Liver (tissue), 9 donors: ENCODE results near the gene AREL1. TPM values are rescaled to one million over a fixed set of nuclear protein-coding genes. Genes with fewer than 3 reads are reported as not detected.

Experiments
- DNase-seq: peaks from one replicate; pipeline ENCODE4 v3.0.0-alpha.2; 2017; ENCODE audit warnings: low spot score
- H3K27ac ChIP-seq, 2 donors: one replicate each; pipeline ENCODE4 v1.7.0; 2013; ENCODE audit warnings: inconsistent platforms in 2 of 2, low read length in 2 of 2, control low read depth in 1 of 2, low read depth in 1 of 2, mild to moderate bottlenecking in 1 of 2
- H3K27me3 ChIP-seq, 4 donors: one replicate each; pipeline versions ENCODE4 v1.6.1 to v1.7.0; 2013; ENCODE audit warnings: low read length in 3 of 4, inconsistent platforms in 1 of 4, mild to moderate bottlenecking in 1 of 4, moderate library complexity in 1 of 4; ENCODE audit not compliant: control insufficient read depth in 4 of 4, insufficient read depth in 4 of 4
- H3K36me3 ChIP-seq, 4 donors: one replicate each; pipeline versions ENCODE4 v1.6.1 to v1.7.0; 2013; ENCODE audit warnings: low read length in 3 of 4, mild to moderate bottlenecking in 3 of 4, low read depth in 1 of 4, moderate library complexity in 1 of 4; ENCODE audit not compliant: control insufficient read depth in 4 of 4, insufficient read depth in 3 of 4
- H3K4me1 ChIP-seq, 4 donors: one replicate each; pipeline versions ENCODE4 v1.6.1 to v1.7.0; 2013; ENCODE audit warnings: low read length in 3 of 4, mild to moderate bottlenecking in 3 of 4, moderate library complexity in 1 of 4; ENCODE audit not compliant: control insufficient read depth in 4 of 4, insufficient read depth in 4 of 4
- H3K4me3 ChIP-seq, 3 donors: one replicate each; pipeline versions ENCODE4 v1.6.1 to v1.7.0; 2013; ENCODE audit warnings: low read length in 3 of 3, control low read depth in 1 of 3, low read depth in 1 of 3, mild to moderate bottlenecking in 1 of 3
- H3K9ac ChIP-seq, 2 donors: one replicate each; pipeline ENCODE4 v1.7.0; 2013; ENCODE audit warnings: low read length in 2 of 2, mild to moderate bottlenecking in 2 of 2, moderate library complexity in 2 of 2, control low read depth in 1 of 2, low read depth in 1 of 2
- H3K9me3 ChIP-seq, 4 donors: one replicate each; pipeline versions ENCODE4 v1.6.1 to v1.7.0; 2013; ENCODE audit warnings: low read length in 3 of 4; ENCODE audit not compliant: control insufficient read depth in 4 of 4
- EGR1 ChIP-seq, 2 donors: IDR thresholded peaks; 2 replicates each; pipeline ENCODE4 v1.6.1; 2016 to 2018; ENCODE audit warnings: antibody characterized with exemption in 2 of 2, low read depth in 2 of 2
- FOXA1 ChIP-seq: IDR thresholded peaks from 2 replicates; pipeline ENCODE4 v1.6.1; 2016; ENCODE audit warnings: antibody characterized with exemption
- FOXA2 ChIP-seq: IDR thresholded peaks from 2 replicates; pipeline ENCODE4 v1.6.1; 2016; ENCODE audit warnings: antibody characterized with exemption
- GABPA ChIP-seq, 2 donors: IDR thresholded peaks in 1 of 2; conservative IDR thresholded peaks in 1 of 2; 2 replicates each; pipeline ENCODE4 v1.6.1; 2016; ENCODE audit warnings: antibody characterized with exemption in 2 of 2, mild to moderate bottlenecking in 1 of 2, moderate library complexity in 1 of 2
- HNF4A ChIP-seq, 2 donors: conservative IDR thresholded peaks; 2 replicates each; pipeline ENCODE4 v1.6.1; 2016; ENCODE audit warnings: antibody characterized with exemption in 2 of 2, mild to moderate bottlenecking in 2 of 2
- JUND ChIP-seq, 2 donors: IDR thresholded peaks; 2 replicates each; pipeline ENCODE4 v1.6.1; 2016; ENCODE audit warnings: antibody characterized with exemption in 2 of 2
- MAX ChIP-seq: IDR thresholded peaks from 2 replicates; pipeline ENCODE4 v1.6.1; 2016; ENCODE audit warnings: antibody characterized with exemption
- RAD21 ChIP-seq, 2 donors: IDR thresholded peaks; 2 replicates each; pipeline ENCODE4 v1.6.1; 2016; ENCODE audit warnings: antibody characterized with exemption in 2 of 2, mild to moderate bottlenecking in 2 of 2
- REST ChIP-seq: IDR thresholded peaks from 2 replicates; pipeline ENCODE4 v1.6.1; 2016; ENCODE audit warnings: antibody characterized with exemption, mild to moderate bottlenecking
- RXRA ChIP-seq, 2 donors: IDR thresholded peaks; 2 replicates each; pipeline ENCODE4 v1.6.1; 2017 to 2018; ENCODE audit warnings: antibody characterized with exemption in 2 of 2, mild to moderate bottlenecking in 1 of 2
- WGBS: extraction: QIAGEN DNeasy Blood & Tissue Kit; methylation state at CpG from one replicate; pipeline ENCODE4 v1.1.7; 2013; 5-methylcytosine and 5-hydroxymethylcytosine counted together
- polyA plus RNA-seq, 2 donors: library from polyadenylated mRNA; stranded (reverse) in 1 of 2; unstranded in 1 of 2; fragments of 200-250 nt in 1 of 2; fragments of >200 nt in 1 of 2; fragmentation: Nextera tagmentation in 1 of 2; extraction: Ambion mirVana in 1 of 2; gene quantifications; one replicate each; pipeline versions ENCODE4 v1.2.1 to v1.2.3, GENCODE V29; 2013 to 2015
- total RNA-seq, 2 donors: library from RNA; depleted of rRNA; stranded (reverse); fragments of >200 nt; gene quantifications; one replicate each; pipeline ENCODE4 v1.2.3, GENCODE V29; 2014
- TF ChIP-seq, protein P1 (sequence below): fragments of 150-350 bp; IDR thresholded peaks from 2 replicates; pipeline ENCODE4 v1.5.1; 2017; ENCODE audit warnings: improper control_type of control experiment, low read depth, low read length; ENCODE audit not compliant: missing input control
- TF ChIP-seq, protein P2 (sequence below): IDR thresholded peaks from 2 replicates; pipeline ENCODE4 v1.6.1; 2016; ENCODE audit warnings: antibody characterized with exemption
- TF ChIP-seq, protein P3 (sequence below): IDR thresholded peaks from 2 replicates; pipeline ENCODE4 v1.6.1; 2016; ENCODE audit warnings: antibody characterized with exemption
- donor health status: healthy.
- donor health status: healthy.
- donor health status: healthy.
- donor health status: healthy.
- donor health status: healthy.

The AREL1 gene
- total and polyA plus RNA-seq, 4 donors: 5.6 to 26.6 (median 13.2) TPM

DNA sequence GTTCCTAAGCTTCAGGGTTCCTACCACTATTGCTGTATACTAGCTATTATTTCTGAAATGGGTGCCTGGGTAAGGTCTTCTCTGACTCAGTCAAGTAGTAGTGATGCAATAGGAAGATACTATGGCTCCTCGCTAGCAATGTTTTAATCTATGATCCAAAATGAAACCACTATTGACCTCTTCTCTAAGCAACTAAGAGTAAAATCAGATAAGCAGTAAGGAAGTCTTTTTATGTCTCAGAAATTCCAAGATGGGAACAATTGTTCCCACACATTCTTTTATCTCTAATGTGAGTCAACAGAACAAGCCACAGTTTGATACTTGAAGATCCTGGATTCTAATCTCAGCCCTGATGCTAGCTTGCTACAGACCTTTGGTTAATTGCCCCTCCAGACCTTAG is 45.1 kb downstream of the AREL1 start (continued):
- TF ChIP-seq GABPA (IDR thresholded peaks at IDR 0.05 in 1 of 2, conservative IDR thresholded peaks at IDR 0.05 in 1 of 2): no peak

GRCh38 chr14:74664717-74665116 is 48.2 kb downstream of the AREL1 start:
- no peaks in the 10 kb centered on the region for H3K27me3 ChIP-seq
- no peak for DNase-seq
- no peaks in the 10 kb centered on the region for H3K4me1 ChIP-seq
- no peak overlapping the region for H3K27ac ChIP-seq
- no peaks in the 10 kb centered on the region for H3K9me3 ChIP-seq
- H3K9ac ChIP-seq: no peak overlapping the region
- no peak overlapping the region for H3K4me3 ChIP-seq
- TF ChIP-seq, protein P1, sequence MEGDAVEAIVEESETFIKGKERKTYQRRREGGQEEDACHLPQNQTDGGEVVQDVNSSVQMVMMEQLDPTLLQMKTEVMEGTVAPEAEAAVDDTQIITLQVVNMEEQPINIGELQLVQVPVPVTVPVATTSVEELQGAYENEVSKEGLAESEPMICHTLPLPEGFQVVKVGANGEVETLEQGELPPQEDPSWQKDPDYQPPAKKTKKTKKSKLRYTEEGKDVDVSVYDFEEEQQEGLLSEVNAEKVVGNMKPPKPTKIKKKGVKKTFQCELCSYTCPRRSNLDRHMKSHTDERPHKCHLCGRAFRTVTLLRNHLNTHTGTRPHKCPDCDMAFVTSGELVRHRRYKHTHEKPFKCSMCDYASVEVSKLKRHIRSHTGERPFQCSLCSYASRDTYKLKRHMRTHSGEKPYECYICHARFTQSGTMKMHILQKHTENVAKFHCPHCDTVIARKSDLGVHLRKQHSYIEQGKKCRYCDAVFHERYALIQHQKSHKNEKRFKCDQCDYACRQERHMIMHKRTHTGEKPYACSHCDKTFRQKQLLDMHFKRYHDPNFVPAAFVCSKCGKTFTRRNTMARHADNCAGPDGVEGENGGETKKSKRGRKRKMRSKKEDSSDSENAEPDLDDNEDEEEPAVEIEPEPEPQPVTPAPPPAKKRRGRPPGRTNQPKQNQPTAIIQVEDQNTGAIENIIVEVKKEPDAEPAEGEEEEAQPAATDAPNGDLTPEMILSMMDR: no peak
- TF ChIP-seq RAD21 (IDR thresholded peaks at IDR 0.05): no peak
- no peak for TF ChIP-seq HNF4A (conservative IDR thresholded peaks at IDR 0.05)
- no peak for TF ChIP-seq MAX
- no peak for TF ChIP-seq FOXA1
- no peak for TF ChIP-seq FOXA2
- TF ChIP-seq, protein P2, sequence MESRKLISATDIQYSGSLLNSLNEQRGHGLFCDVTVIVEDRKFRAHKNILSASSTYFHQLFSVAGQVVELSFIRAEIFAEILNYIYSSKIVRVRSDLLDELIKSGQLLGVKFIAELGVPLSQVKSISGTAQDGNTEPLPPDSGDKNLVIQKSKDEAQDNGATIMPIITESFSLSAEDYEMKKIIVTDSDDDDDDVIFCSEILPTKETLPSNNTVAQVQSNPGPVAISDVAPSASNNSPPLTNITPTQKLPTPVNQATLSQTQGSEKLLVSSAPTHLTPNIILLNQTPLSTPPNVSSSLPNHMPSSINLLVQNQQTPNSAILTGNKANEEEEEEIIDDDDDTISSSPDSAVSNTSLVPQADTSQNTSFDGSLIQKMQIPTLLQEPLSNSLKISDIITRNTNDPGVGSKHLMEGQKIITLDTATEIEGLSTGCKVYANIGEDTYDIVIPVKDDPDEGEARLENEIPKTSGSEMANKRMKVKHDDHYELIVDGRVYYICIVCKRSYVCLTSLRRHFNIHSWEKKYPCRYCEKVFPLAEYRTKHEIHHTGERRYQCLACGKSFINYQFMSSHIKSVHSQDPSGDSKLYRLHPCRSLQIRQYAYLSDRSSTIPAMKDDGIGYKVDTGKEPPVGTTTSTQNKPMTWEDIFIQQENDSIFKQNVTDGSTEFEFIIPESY: no peak
- TF ChIP-seq EGR1 (IDR thresholded peaks at IDR 0.05; ENCODE audit: low read depth in 2 of 2): no peak
- TF ChIP-seq, protein P3, sequence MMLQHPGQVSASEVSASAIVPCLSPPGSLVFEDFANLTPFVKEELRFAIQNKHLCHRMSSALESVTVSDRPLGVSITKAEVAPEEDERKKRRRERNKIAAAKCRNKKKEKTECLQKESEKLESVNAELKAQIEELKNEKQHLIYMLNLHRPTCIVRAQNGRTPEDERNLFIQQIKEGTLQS: no peak
- TF ChIP-seq JUND (IDR thresholded peaks at IDR 0.05): no peak
- no peak for TF ChIP-seq GABPA (IDR thresholded peaks at IDR 0.05 in 1 of 2, conservative IDR thresholded peaks at IDR 0.05 in 1 of 2)
- TF ChIP-seq RXRA (IDR thresholded peaks at IDR 0.05): no peak
- no peak for TF ChIP-seq REST
- WGBS: 97% methylated on average over 2 of the region's 2 CpGs
- peaks cover 17 to 69% (median 44%) of the 10 kb centered on the region in 4 donors for H3K36me3 ChIP-seq
